22Rv1 (cell line): ENCODE data around the gene P3H3.

Source experiments
- H3K27ac ChIP-seq: fragments of 450-650 bp; 2 replicates; pipeline ENCODE4 v1.5.1; 2017
- ZFX ChIP-seq: fragments of 450-650 bp; IDR thresholded peaks from 2 replicates; pipeline ENCODE4 v1.6.1; 2017; ENCODE audit warnings: antibody characterized with exemption, borderline replicate concordance
- TF ChIP-seq, protein P1 (sequence below): fragments of 450-650 bp; IDR thresholded peaks from 2 replicates; pipeline ENCODE4 v1.5.1; 2017; ENCODE audit warnings: mild to moderate bottlenecking

Gene P3H3

DNA sequence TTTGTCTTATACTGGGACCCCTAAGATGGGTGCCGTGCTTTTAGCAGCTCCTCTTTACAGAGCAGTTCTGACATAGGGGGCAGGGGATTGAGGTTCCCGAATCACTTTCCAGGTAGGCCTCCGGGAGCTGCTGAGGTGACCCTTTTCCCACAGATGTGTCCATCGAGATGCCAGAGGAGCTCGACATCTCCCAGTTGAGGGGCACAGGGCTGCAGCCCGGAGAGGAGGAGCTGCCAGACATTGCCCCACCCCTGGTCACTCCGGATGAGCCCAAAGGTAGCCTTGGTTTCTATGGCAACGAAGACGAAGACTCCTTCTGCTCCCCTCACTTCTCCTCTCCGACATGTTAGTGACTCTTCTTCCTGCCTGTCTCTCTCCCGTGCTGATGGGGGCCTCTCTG lies 34.8 kb downstream of the P3H3 start:
- 0 out of 2 replicates have a peak overlapping the region, but pooled peaks have one; percentile 4 for H3K27ac ChIP-seq
- TF ChIP-seq, protein P1, sequence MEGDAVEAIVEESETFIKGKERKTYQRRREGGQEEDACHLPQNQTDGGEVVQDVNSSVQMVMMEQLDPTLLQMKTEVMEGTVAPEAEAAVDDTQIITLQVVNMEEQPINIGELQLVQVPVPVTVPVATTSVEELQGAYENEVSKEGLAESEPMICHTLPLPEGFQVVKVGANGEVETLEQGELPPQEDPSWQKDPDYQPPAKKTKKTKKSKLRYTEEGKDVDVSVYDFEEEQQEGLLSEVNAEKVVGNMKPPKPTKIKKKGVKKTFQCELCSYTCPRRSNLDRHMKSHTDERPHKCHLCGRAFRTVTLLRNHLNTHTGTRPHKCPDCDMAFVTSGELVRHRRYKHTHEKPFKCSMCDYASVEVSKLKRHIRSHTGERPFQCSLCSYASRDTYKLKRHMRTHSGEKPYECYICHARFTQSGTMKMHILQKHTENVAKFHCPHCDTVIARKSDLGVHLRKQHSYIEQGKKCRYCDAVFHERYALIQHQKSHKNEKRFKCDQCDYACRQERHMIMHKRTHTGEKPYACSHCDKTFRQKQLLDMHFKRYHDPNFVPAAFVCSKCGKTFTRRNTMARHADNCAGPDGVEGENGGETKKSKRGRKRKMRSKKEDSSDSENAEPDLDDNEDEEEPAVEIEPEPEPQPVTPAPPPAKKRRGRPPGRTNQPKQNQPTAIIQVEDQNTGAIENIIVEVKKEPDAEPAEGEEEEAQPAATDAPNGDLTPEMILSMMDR, result no peak
- no peak for TF ChIP-seq ZFX

DNA sequence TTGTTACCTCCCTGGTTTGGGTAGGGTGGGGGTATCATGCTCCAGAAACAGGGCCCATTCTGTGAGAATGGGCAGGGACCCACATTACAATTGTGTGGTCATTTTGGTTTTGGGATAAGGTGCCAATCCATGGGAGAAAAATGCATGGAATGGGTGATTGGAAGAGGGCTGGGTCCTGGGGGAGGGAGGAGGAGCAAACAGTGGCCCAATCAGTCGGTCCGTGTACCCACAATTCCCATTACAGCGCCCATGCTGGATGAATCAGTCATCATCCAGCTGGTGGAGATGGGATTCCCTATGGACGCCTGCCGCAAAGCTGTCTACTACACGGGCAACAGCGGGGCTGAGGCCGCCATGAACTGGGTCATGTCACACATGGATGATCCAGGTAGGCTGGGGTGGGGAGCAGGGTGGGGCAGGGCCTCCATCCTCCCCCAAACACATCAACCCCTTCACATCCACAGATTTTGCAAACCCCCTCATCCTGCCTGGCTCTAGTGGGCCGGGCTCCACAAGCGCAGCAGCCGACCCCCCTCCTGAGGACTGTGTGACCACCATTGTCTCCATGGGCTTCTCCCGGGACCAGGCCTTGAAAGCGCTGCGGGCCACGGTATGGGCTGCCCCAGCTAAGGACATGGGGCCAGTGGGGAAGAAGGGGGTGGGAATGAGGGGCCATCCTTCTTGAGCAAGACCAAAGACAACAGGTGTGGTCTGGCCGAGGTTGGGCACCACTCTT lies 35.5 kb downstream of the P3H3 start:
- no peak for TF ChIP-seq ZFX
- TF ChIP-seq, protein P1, result no peak
- H3K27ac ChIP-seq, result 0 out of 2 replicates have a peak overlapping the region, but pooled peaks have one; percentile 4

DNA sequence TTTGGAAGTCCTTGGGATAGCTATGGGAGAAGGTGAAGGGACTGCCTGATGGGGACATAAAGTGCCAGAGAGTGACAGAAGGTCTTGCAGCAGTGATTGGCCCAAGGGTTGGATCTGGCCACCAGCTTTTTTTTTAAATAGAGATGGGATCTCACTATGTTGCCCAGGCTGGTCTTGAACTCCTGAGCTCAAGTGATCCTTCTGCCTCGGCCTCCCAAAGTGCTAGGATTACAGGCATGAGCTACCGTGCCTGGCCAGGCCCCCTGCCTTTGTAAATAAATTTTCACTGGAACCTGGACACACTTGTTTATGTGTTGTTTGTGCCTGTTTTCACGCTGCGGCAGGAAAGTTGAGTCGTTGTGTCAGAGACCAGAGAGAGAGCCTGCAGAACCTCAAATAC lies 37.1 kb downstream of the P3H3 start:
- H3K27ac ChIP-seq, result 0 out of 2 replicates have a peak overlapping the region, but pooled peaks have one; percentile 99

DNA sequence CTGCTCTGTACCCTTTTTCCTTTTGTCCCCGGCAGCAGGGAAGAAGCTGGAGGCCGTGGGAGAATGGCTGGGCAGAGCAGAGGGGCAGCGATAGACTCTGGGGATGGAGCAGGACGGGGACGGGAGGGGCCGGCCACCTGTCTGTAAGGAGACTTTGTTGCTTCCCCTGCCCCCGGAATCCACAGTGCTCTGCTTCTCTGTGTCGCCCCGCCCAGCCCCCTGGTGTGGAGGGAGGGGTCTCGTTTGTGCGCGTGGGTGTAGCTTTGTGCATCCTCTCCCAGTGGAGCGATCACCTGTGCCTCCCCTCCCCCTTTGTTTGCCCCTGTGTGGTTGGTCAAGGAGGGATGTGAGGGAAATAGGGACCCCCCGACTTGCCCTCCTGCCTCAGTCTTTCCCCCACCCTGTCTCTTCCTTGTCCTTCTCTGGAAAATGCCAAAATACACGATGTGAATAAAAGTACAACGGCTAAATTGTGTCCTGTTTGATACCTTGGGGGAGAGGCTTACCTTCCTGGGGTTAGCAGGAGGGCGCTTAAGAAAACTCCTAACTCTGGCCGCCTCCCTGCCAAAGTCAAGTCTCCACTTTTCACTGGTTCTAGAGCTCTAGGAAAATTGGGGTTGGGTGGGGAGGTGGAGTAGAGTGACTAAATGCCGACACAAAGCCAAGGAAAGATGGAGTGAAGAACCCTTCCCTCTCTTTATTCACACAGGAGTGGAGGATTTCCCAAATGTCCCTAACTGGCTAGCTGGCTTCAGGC lies 38.1 kb downstream of the P3H3 start:
- H3K27ac ChIP-seq, result peak overlapping the region; percentile 99
- no peak for TF ChIP-seq ZFX
- TF ChIP-seq, protein P1, result no peak

DNA sequence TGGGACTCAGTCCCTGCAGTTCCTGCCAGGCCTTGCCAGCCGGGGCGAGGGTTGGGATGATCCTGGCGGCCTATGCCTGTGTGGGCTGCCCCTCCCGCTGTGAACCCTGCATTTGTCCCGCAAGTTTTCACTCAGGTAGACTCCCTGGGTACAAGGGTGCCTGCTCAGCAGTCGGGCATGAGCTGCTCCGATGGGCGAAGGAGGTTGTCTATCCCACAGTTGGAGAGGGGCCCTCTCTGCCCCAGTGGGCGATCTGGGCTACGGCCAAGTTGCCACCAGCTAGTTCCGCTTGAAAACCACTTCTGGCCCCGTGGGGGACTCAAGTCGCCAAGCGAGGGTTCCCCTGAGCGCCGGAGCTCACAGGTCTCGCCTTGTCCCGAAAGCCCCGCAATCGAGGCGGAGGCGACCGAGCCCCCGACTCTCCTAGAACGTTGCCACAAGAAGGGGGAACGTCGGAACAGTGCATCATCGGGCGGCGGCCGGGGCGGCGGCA lies 38.8 kb downstream of the P3H3 start:
- H3K27ac ChIP-seq, result peak overlapping the region; percentile 99
- TF ChIP-seq, protein P1, result no peak
- TF ChIP-seq ZFX, result no peak

DNA sequence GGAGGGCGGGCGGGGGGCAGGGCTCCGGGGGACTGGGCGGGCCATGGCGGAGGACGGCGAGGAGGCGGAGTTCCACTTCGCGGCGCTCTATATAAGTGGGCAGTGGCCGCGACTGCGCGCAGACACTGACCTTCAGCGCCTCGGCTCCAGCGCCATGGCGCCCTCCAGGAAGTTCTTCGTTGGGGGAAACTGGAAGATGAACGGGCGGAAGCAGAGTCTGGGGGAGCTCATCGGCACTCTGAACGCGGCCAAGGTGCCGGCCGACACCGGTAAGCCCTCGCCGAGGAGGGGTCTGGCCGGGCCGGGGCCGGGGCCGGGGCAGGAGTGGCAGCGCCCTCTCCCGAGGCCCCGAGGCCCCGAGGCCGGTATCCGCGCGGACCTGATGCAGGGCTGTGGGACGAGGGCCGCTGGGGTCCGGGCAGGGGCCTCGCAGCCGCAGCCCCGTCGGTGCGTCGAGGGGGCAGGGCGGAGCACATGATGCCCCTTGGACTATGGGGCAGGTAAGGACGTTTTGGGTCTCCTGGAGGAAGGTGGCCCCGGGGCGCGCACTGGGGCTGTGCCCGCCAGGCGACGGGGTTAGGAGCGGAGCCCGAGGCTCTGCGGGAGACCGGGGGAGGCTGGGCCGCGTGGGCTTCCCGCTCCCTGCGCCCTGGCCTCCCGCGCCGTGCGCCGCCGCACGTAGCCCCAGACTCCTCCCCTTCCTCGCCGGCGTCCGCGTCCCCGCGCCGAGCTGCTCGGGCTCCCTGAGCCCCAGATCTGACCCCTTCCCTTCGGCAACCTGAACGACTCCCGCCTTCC lies 39.4 kb downstream of the P3H3 start, which contains the start of gene TPI1:
TSS of gene TPI1 (plus strand) at position 119 of the 798 bp plus-strand sequence. CDS start at position 155, 36 bp downstream.
- TF ChIP-seq ZFX, result no peak
- TF ChIP-seq, protein P1, result peak; percentile 19; the same call in 1 of the 2 replicates
- H3K27ac ChIP-seq, result peak within 1 kb of the TSS; percentile 99

DNA sequence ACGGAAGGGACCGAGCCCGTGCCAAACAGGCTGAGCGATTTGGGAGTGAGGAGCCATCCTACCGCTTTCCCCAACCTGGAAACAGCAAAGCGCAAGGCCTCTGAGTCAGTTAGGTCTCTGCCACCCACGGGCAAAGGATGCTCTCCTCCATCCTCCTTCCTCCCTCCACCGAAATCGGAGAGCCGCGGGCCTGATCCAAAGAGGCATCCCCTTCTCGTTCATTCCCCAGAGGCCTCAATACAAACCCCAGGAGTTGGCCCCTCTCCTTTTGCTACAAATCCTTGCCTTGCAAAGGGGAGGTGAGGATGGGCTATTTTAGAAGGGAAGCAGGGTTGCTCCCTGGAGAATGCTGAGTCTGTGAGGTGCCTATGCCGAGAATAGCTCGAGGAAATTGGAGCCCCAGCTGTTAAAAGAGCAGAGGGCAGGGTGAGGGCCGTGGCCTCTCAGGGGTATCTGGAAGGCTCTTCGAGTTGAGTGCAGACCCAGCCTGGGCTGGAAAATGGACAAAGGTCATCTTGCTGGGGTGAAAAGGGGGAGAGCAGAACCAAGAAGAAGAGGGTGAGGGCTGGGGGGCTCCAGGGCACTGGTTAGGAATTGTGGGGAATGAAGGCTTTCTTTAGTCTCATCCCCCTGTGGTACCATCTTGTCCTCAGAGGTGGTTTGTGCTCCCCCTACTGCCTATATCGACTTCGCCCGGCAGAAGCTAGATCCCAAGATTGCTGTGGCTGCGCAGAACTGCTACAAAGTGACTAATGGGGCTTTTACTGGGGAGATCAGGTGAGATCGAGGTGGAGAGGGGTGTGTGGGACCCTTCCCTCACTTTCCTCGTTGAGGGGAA lies 40.2 kb downstream of the P3H3 start:
- peak overlapping the region; percentile 99 for H3K27ac ChIP-seq
- no peak for TF ChIP-seq ZFX
- TF ChIP-seq, protein P1, result no peak
